Suprapubic skin (tissue), 4 donors: ENCODE data around the gene PTPRN2. TPM values are rescaled to one million over a fixed set of nuclear protein-coding genes. Genes with fewer than 3 reads are reported as not detected.

Experiments used
- DNase-seq, 2 donors: peaks; one replicate each; pipeline ENCODE4 v3.0.0-alpha.2; 2019; ENCODE audit warnings: low spot score in 2 of 2
- H3K27ac ChIP-seq: fragments of 200-600 bp; sonication (generic); one replicate; pipeline ENCODE4 v1.5.1; 2019
- H3K27me3 ChIP-seq: fragments of 200-600 bp; sonication (generic); one replicate; pipeline ENCODE4 v1.5.1; 2019
- H3K36me3 ChIP-seq: fragments of 200-600 bp; sonication (generic); one replicate; pipeline ENCODE4 v1.5.1; 2019
- H3K4me1 ChIP-seq: fragments of 200-600 bp; sonication (generic); one replicate; pipeline ENCODE4 v1.5.1; 2019
- H3K4me3 ChIP-seq: fragments of 200-600 bp; sonication (generic); one replicate; pipeline ENCODE4 v1.5.1; 2019; ENCODE audit warnings: mild to moderate bottlenecking
- H3K9me3 ChIP-seq: fragments of 200-600 bp; sonication (generic); one replicate; pipeline ENCODE4 v1.5.1; 2019
- CTCF ChIP-seq, 2 donors: fragments of 200-600 bp in 1 of 2; fragments of 450-650 bp in 1 of 2; sonication (generic) in 1 of 2; IDR thresholded peaks; one replicate each; pipeline ENCODE4 v1.5.1; 2016 to 2019; ENCODE audit warnings: antibody characterized with exemption in 2 of 2, mild to moderate bottlenecking in 1 of 2, moderate library complexity in 1 of 2
- EP300 ChIP-seq: sonication (generic); formaldehyde crosslinking; IDR thresholded peaks from one replicate; pipeline ENCODE4 v1.6.1; 2017; ENCODE audit warnings: antibody characterized with exemption
- POLR2A ChIP-seq, 2 donors: fragments of 450-650 bp; IDR thresholded peaks; one replicate each; pipeline ENCODE4 v1.6.1; 2017; ENCODE audit warnings: antibody characterized with exemption in 2 of 2, mild to moderate bottlenecking in 2 of 2, moderate library complexity in 2 of 2
- POLR2AphosphoS5 ChIP-seq, 3 donors: sonication (generic); formaldehyde crosslinking; IDR thresholded peaks; one replicate each; pipeline ENCODE4 v1.6.1; 2017; ENCODE audit warnings: antibody characterized with exemption in 3 of 3
- WGBS: methylation state at CpG from one replicate; pipeline ENCODE4 v1.1.5; 2018; 5-methylcytosine and 5-hydroxymethylcytosine counted together
- total RNA-seq, 4 donors: library from RNA; depleted of rRNA; stranded (reverse); fragments of >200 nt; gene quantifications; one replicate each; pipeline ENCODE4 v1.1.0, GENCODE V29; 2016

The PTPRN2 gene
- total RNA-seq, 4 donors from 2014 or later, result 0.23 to 1.8 (median 1.3) TPM

- no peaks in the 10 kb centered on the region for H3K27me3 ChIP-seq
- H3K4me3 ChIP-seq, result no peak overlapping the region
- H3K36me3 ChIP-seq, result no peaks in the 10 kb centered on the region
- 84% methylated on average over 12 of the region's 12 CpGs for WGBS
- H3K9me3 ChIP-seq, result no peaks in the 10 kb centered on the region
- peaks cover 7% of the 10 kb centered on the region for H3K4me1 ChIP-seq
- peak; percentile 19 to 67 for DNase-seq
- H3K27ac ChIP-seq, result no peak overlapping the region
- TF ChIP-seq CTCF (IDR thresholded peaks at IDR 0.05), result no peak
- TF ChIP-seq EP300, result no peak
- TF ChIP-seq POLR2A (IDR thresholded peaks at IDR 0.05), result no peak
- TF ChIP-seq POLR2AphosphoS5 (IDR thresholded peaks at IDR 0.05), result no peak
These were observed 321.2 kb downstream of the PTPRN2 start for GRCh38 chr7:158266426-158266816.

DNA sequence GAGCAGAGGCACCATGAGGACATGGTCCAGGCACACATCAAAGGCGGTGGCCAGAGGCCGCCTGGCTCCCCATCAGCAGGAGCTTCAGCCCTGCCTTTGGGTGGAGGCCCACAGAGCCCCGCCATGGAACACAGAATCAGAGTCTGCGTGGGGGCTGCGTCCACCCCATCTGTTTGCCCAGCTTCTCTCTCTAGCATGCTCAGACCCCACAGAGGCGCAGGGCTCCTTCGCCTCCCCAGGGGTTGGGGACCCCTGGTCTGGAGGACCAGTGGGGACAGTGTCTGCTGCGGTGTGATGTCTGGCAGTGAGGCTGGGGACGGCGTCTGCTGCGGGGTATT, 321.9 kb downstream of the PTPRN2 start:
- Histone ChIP-seq H3K4me3 (no peak overlapping the region), H3K4me1 (peaks cover 7% of the 10 kb centered on the region), H3K36me3 (no peaks in the 10 kb centered on the region), H3K27ac (no peak overlapping the region), H3K9me3 (no peaks in the 10 kb centered on the region), H3K27me3 (no peaks in the 10 kb centered on the region)
- DNase-seq, result peak; percentile 34 to 54
- no peak for TF ChIP-seq CTCF (IDR thresholded peaks at IDR 0.05)
- TF ChIP-seq EP300, result no peak
- no peak for TF ChIP-seq POLR2AphosphoS5 (IDR thresholded peaks at IDR 0.05)
- TF ChIP-seq POLR2A (IDR thresholded peaks at IDR 0.05), result no peak
- 100% methylated on average over 2 of the region's 11 CpGs for WGBS

DNA sequence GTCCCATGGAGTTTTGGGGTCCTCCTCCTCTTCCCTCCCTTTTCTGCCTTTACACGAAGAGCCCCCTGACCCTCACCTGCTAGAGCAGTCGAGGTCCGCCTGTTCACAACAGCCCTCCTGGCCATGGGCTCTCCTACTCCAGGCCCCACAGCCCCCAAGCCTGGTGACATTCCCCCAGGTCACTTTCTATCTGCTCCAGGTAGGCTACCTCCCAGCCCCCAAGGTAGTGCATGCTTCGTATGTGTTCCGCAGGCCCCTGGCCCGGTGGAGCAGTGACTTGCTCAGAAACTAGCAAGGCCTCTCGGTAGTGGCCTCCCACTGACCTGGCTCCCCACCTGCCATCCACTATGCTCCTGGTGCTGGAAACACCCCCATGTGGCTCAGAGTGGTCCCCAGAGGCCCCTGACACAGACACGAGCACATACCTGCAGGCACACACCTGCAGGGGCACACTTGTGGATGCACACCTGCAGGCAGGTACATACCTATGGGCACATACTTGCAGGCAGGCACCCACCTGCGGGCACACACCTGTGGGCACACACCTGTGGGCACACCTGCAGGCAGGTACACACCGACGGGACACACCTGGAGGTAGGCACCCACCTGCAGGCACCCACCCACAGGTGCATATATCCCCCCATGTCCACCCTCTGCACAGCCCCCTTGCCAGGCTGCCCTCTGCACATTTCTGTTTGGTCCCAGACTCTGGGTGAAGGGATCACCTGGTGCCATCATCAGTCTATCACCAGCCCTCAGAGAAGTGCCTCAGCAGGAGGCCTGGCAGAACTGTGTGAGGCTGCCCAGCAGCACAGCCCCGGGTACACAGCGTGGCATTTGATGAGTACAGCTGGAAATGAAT, 322.5 kb downstream of the PTPRN2 start:
- no peak overlapping the region for H3K27ac ChIP-seq
- no peaks in the 10 kb centered on the region for H3K27me3 ChIP-seq
- no peak overlapping the region for H3K4me3 ChIP-seq
- no peak for TF ChIP-seq EP300
- TF ChIP-seq POLR2A (IDR thresholded peaks at IDR 0.05), result no peak
- TF ChIP-seq POLR2AphosphoS5 (IDR thresholded peaks at IDR 0.05), result no peak
- no peak for TF ChIP-seq CTCF (IDR thresholded peaks at IDR 0.05)
- no peaks in the 10 kb centered on the region for H3K9me3 ChIP-seq
- H3K4me1 ChIP-seq, result peaks cover 7% of the 10 kb centered on the region
- no peaks in the 10 kb centered on the region for H3K36me3 ChIP-seq
- WGBS, result 82% methylated on average over 5 of the region's 13 CpGs
- peak; percentile 37 to 63 for DNase-seq

DNA sequence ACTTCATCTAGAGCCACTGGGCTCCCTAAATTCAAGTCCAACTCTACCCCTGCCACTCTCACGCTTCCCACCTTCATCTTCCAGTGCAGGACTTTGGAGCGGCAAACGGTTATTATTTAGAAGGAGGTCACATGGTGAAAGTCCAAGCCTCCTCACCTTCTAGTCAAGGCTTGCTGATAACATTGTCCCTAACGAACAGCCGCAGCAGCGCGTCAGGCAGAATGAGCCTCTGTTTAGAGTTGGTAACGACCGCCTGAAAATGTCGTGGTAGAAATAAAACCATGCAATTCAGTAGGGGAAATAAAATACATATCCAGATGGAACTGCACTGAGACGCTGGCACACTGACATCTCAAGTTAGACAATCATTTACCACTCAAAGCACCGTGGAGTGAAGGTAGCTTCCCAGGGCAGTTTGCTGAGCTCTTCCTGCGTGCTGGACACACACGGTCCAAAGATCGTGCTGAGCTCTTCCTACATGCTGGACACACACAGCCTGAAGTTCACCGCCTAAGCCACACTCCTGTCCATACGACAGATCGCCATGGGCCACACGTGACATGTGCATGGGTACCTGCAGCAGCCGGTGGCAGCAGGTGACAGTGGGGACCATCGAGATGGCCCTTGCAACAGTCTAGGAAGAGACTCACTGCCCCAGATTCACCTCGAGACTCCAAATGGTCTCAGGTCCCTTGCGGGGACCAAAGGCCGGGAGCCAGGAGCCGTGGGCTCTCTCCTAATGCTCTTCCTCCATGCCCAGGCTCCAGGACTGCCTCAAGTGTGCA, 323.5 kb downstream of the PTPRN2 start:
- no peaks in the 10 kb centered on the region for H3K9me3 ChIP-seq
- 95% methylated on average over 20 of the region's 25 CpGs for WGBS
- H3K4me1 ChIP-seq, result peaks cover 7% of the 10 kb centered on the region
- no peak overlapping the region for H3K4me3 ChIP-seq
- DNase-seq, result peak; percentile 2 to 57
- H3K36me3 ChIP-seq, result no peaks in the 10 kb centered on the region
- H3K27me3 ChIP-seq, result no peaks in the 10 kb centered on the region
- H3K27ac ChIP-seq, result no peak overlapping the region
- no peak for TF ChIP-seq EP300
- no peak for TF ChIP-seq CTCF (IDR thresholded peaks at IDR 0.05)
- no peak for TF ChIP-seq POLR2A (IDR thresholded peaks at IDR 0.05)
- no peak for TF ChIP-seq POLR2AphosphoS5 (IDR thresholded peaks at IDR 0.05)
